ENCODE results near the gene NALCN.

NALCN gene

GRCh38 chr13:101123028-101123427 is 293.3 kb downstream of the NALCN start:
- DNase-seq (ENCODE audit: low read depth): no peak

- no peak for DNase-seq (ENCODE audit: low read depth)
Measured at GRCh38 chr13:101121608-101122007, 294.7 kb downstream of the NALCN start.

- no peak for DNase-seq (ENCODE audit: low read depth)
Measured at GRCh38 chr13:101120007-101120406, 296.3 kb downstream of the NALCN start.

- DNase-seq (ENCODE audit: low read depth): no peak
Measured at GRCh38 chr13:101116826-101117225, 299.5 kb downstream of the NALCN start.

- no peak for DNase-seq (ENCODE audit: low read depth)
Measured at GRCh38 chr13:101116341-101116740, 300.0 kb downstream of the NALCN start.

- DNase-seq (ENCODE audit: low read depth): no peak
Measured at GRCh38 chr13:101115762-101116171, 300.5 kb downstream of the NALCN start.

GRCh38 chr13:101111894-101112293 is 304.4 kb downstream of the NALCN start:
- DNase-seq (ENCODE audit: low read depth): no peak

GRCh38 chr13:101109005-101109404 is 307.3 kb downstream of the NALCN start:
- DNase-seq (ENCODE audit: low read depth): no peak

GRCh38 chr13:101098873-101099272 is 317.4 kb downstream of the NALCN start:
- no peak for DNase-seq (ENCODE audit: low read depth)

- no peak for DNase-seq (ENCODE audit: low read depth)
Measured at GRCh38 chr13:101092985-101093384, 323.3 kb downstream of the NALCN start.

- no peak for DNase-seq (ENCODE audit: low read depth)
Measured at GRCh38 chr13:101090287-101090686, 326.0 kb downstream of the NALCN start.

GRCh38 chr13:101085551-101085950 is 330.8 kb downstream of the NALCN start:
- no peak for DNase-seq (ENCODE audit: low read depth)

GRCh38 chr13:101082441-101082840 is 333.9 kb downstream of the NALCN start:
- DNase-seq (ENCODE audit: low read depth): no peak

- no peak for DNase-seq (ENCODE audit: low read depth)
Measured at GRCh38 chr13:101080616-101081015, 335.7 kb downstream of the NALCN start.

GRCh38 chr13:101065329-101065728 is 351.0 kb downstream of the NALCN start:
- DNase-seq (ENCODE audit: low read depth): no peak

GRCh38 chr13:101059793-101060192 is 356.5 kb downstream of the NALCN start:
- no peak for DNase-seq (ENCODE audit: low read depth)

GRCh38 chr13:101058841-101059240 is 357.5 kb downstream of the NALCN start:
- DNase-seq (ENCODE audit: low read depth): no peak

- no peak for DNase-seq (ENCODE audit: low read depth)
Measured at GRCh38 chr13:101053301-101054093, 362.8 kb downstream of the NALCN start.

GRCh38 chr13:101049166-101049850 is 367.0 kb downstream of the NALCN start:
- no peak for DNase-seq (ENCODE audit: low read depth)

GRCh38 chr13:101036546-101036945 is 379.8 kb downstream of the NALCN start:
- no peak for DNase-seq (ENCODE audit: low read depth)

- no peak for DNase-seq (ENCODE audit: low read depth)
Measured at GRCh38 chr13:101035119-101035620, 381.1 kb downstream of the NALCN start.

GRCh38 chr13:101026736-101027398 is 389.4 kb downstream of the NALCN start:
- DNase-seq (ENCODE audit: low read depth): no peak

- DNase-seq (ENCODE audit: low read depth): no peak
Measured at GRCh38 chr13:101026328-101026727, 390.0 kb downstream of the NALCN start.
